Thyroid gland (tissue), 4 donors: ENCODE results near the gene TPK1. TPM values are rescaled to one million over a fixed set of nuclear protein-coding genes. Genes with fewer than 3 reads are reported as not detected.

Experiments
- DNase-seq, 2 donors: peaks; one replicate each; pipeline ENCODE4 v3.0.0-alpha.2; 2019
- H3K27ac ChIP-seq, 3 donors: fragments of 200-600 bp; sonication (generic); 1 replicate in 2 of 3; 2 replicates in 1 of 3; pipeline ENCODE4 v1.5.1; 2016 to 2019; ENCODE audit warnings: mild to moderate bottlenecking in 1 of 3, moderate library complexity in 1 of 3
- H3K27me3 ChIP-seq: fragments of 200-600 bp; sonication (generic); one replicate; pipeline ENCODE4 v1.5.1; 2019
- H3K36me3 ChIP-seq, 2 donors: fragments of 200-600 bp; sonication (generic); one replicate each; pipeline ENCODE4 v1.5.1; 2016 to 2019
- H3K4me1 ChIP-seq, 2 donors: fragments of 200-600 bp; sonication (generic); one replicate each; pipeline ENCODE4 v1.5.1; 2017 to 2019
- H3K4me3 ChIP-seq, 3 donors: fragments of 200-600 bp; sonication (generic); replicated peaks in 1 of 3; 1 replicate in 2 of 3; 2 replicates in 1 of 3; pipeline ENCODE4 v1.5.1; 2016; ENCODE audit warnings: mild to moderate bottlenecking in 1 of 3
- H3K9me3 ChIP-seq: fragments of 200-600 bp; sonication (generic); one replicate; pipeline ENCODE4 v1.5.1; 2017
- POLR2A ChIP-seq, 2 donors: fragments of 450-650 bp; IDR thresholded peaks; one replicate each; pipeline ENCODE4 v1.6.1; 2017; ENCODE audit warnings: antibody characterized with exemption in 2 of 2, mild to moderate bottlenecking in 2 of 2, moderate library complexity in 1 of 2
- WGBS, 2 donors: methylation state at CpG; one replicate each; pipeline ENCODE4 v1.1.5; 2017; 5-methylcytosine and 5-hydroxymethylcytosine counted together
- intact Hi-C: fragments of 100-400 bp; cut with DNase I; formaldehyde crosslinking; loops from one replicate; pipeline ENCODE4 v1.15.1; 2023
- total RNA-seq, 4 donors: library from RNA; depleted of rRNA; stranded (reverse); fragments of >200 nt; gene quantifications; one replicate each; pipeline ENCODE4 v1.2.3, GENCODE V29; 2016
- TF ChIP-seq, protein P1 (sequence below), 6 experiments: fragments of 200-600 bp in 3 of 6; fragments of 450-650 bp in 3 of 6; sonication (generic) in 3 of 6; IDR thresholded peaks; one replicate each; pipeline ENCODE4 v1.5.1; 2016 to 2019; ENCODE audit warnings: antibody characterized with exemption in 6 of 6, mild to moderate bottlenecking in 2 of 6, inconsistent platforms in 1 of 6, moderate library complexity in 1 of 6

Gene TPK1
- total RNA-seq, 4 donors from 2014 or later: 2.6 to 10.4 (median 6.2) TPM

DNA sequence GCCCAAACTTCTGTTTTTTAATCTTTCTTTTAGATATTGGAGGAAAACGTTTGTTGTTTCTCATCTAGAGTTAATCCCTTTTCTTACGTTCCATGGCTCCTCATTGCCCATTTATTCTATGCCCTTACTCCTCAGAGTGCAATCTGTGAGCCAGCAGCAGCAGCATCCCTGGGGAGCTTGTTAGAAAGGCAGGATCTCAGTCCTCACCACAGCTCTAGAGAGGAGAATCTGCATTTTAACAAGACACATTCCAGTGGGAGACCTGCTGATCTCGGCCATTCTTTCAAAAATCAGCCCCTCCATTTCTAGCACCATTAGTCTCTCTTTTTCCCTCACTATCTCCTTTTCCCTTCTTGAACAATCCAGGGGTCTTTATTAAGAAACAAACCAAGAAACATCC is 348.0 kb downstream of the TPK1 start:
- intact Hi-C loops: no loop called here
- Histone ChIP-seq H3K36me3 (no peaks in the 10 kb centered on the region), H3K27ac (no peak overlapping the region), H3K9me3 (no peaks in the 10 kb centered on the region), H3K27me3 (no peaks in the 10 kb centered on the region), H3K4me1 (no peaks in the 10 kb centered on the region), H3K4me3 (no peak overlapping the region)
- WGBS, 2 donors: 49 to 55% methylated on average over 3 of the region's 3 CpGs
- no peak for TF ChIP-seq POLR2A (IDR thresholded peaks at IDR 0.05)
- TF ChIP-seq, protein P1, sequence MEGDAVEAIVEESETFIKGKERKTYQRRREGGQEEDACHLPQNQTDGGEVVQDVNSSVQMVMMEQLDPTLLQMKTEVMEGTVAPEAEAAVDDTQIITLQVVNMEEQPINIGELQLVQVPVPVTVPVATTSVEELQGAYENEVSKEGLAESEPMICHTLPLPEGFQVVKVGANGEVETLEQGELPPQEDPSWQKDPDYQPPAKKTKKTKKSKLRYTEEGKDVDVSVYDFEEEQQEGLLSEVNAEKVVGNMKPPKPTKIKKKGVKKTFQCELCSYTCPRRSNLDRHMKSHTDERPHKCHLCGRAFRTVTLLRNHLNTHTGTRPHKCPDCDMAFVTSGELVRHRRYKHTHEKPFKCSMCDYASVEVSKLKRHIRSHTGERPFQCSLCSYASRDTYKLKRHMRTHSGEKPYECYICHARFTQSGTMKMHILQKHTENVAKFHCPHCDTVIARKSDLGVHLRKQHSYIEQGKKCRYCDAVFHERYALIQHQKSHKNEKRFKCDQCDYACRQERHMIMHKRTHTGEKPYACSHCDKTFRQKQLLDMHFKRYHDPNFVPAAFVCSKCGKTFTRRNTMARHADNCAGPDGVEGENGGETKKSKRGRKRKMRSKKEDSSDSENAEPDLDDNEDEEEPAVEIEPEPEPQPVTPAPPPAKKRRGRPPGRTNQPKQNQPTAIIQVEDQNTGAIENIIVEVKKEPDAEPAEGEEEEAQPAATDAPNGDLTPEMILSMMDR (IDR thresholded peaks at IDR 0.05): no peak
- DNase-seq: no peak

DNA sequence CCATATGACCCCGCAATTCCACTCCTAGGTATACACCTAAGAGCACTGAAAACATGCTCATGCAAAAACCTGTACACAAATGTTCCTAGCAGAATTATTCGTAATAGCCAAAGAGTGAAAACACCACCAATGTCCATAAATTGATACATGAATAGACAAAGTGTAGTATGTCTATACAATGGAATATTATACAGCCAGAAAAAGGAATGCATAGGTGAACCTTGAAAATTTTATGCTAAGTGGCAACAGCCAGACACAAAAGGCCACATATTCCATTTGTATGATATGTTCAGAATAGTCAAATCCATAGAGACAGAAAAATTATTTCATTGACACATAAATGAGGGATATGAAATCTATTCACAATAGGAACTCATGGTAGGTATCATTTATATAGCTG is 351.4 kb downstream of the TPK1 start:
- TF ChIP-seq, protein P1 (IDR thresholded peaks at IDR 0.05): no peak
- TF ChIP-seq POLR2A (IDR thresholded peaks at IDR 0.05): no peak
- Histone ChIP-seq H3K27ac (no peak overlapping the region), H3K4me1 (peaks cover 0 to 4% of the 10 kb centered on the region in 2 donors), H3K36me3 (no peaks in the 10 kb centered on the region), H3K9me3 (no peaks in the 10 kb centered on the region), H3K4me3 (no peak overlapping the region), H3K27me3 (no peaks in the 10 kb centered on the region)
- DNase-seq: no peak
- intact Hi-C loops: no loop called here
- WGBS, 2 donors: 98 to 99% methylated on average over 2 of the region's 2 CpGs

DNA sequence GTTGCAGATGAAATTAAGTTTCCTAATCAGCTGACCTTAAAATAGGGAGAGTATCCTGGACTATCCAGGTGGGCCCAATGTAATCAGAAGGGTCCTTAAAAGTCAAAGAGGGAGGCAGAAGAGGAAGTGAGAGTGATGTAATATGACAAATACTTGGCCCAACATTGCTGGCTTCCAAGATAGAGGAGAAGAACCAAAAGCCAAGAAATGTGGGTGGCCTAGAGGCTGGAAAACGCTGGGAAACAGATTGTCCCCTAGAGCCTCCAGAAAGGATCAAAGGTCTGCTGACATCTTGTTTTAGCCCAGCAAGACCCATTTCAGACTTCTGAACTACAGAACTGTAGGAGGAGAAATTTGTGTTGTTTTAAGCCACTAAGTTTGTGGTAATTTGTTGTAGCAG is 352.7 kb downstream of the TPK1 start:
- DNase-seq: no peak
- Histone ChIP-seq H3K9me3 (no peaks in the 10 kb centered on the region), H3K4me1 (peaks cover 0 to 4% of the 10 kb centered on the region in 2 donors), H3K36me3 (no peaks in the 10 kb centered on the region), H3K27me3 (no peaks in the 10 kb centered on the region), H3K27ac (no peak overlapping the region), H3K4me3 (no peak overlapping the region)
- TF ChIP-seq POLR2A (IDR thresholded peaks at IDR 0.05): no peak
- TF ChIP-seq, protein P1 (IDR thresholded peaks at IDR 0.05): no peak
- intact Hi-C loops: no loop called here
- 72 to 81% methylated on average over 1 of the region's 1 CpG for WGBS, 2 donors

DNA sequence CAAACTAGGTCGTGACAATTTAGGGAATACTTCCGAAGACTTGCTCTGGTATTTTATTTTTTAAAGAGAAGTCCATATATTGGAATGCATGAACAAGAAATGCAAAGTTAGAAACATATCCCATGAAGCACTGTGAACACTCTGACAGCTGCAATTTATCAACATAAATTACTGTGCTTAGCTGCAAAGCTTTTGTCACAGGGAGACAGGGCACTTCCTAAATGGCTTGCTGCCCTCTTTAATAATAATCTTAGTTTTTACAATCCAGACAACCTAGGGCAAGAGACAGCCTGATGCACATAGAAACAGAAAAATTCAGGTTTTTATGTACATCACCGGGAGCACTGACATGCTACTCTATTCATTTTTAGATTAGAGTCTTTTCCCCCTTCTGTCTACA is 354.0 kb downstream of the TPK1 start:
- intact Hi-C loops: no loop called here
- Histone ChIP-seq H3K27me3 (no peaks in the 10 kb centered on the region), H3K4me3 (no peak overlapping the region), H3K4me1 (peaks cover 0 to 4% of the 10 kb centered on the region in 2 donors), H3K36me3 (no peaks in the 10 kb centered on the region), H3K9me3 (no peaks in the 10 kb centered on the region), H3K27ac (no peak overlapping the region)
- WGBS, 2 donors: 76 to 83% methylated on average over 3 of the region's 3 CpGs
- TF ChIP-seq POLR2A (IDR thresholded peaks at IDR 0.05): no peak
- TF ChIP-seq, protein P1 (IDR thresholded peaks at IDR 0.05): no peak
- no peak for DNase-seq

DNA sequence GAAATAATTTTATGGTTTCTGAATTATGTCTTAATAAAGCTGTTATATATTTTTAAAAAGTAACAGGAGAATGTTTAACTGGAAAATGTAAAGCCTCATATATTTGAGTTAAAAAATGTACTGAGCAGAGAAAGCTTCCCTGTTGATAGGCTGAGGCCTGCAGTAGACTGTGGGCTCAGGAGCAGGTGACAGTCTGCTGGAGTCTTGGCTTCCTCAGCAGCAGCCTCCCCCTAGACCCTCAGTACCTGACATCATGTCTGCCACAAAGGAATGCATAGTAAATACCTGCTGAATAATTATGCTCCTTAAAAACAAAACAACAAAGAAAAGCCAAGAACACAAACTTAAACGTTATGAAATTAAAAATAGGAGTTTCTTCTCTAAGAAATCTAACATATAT is 358.5 kb downstream of the TPK1 start:
- 59 to 74% methylated on average over 1 of the region's 1 CpG for WGBS, 2 donors
- TF ChIP-seq, protein P1 (IDR thresholded peaks at IDR 0.05): no peak
- no peak for TF ChIP-seq POLR2A (IDR thresholded peaks at IDR 0.05)

More for the DNA sequence above, 358.5 kb downstream of the TPK1 start:
- H3K9me3 ChIP-seq: no peaks in the 10 kb centered on the region
- H3K36me3 ChIP-seq: no peaks in the 10 kb centered on the region
- DNase-seq: no peak
- intact Hi-C loops: no loop called here
- H3K4me1 ChIP-seq: peaks cover 0 to 4% of the 10 kb centered on the region in 2 donors
- no peak overlapping the region for H3K4me3 ChIP-seq
- H3K27ac ChIP-seq: no peak overlapping the region
- H3K27me3 ChIP-seq: no peaks in the 10 kb centered on the region
